HFFc6 (cell line): ENCODE measurements around the gene SLMAP. TPM values are rescaled to one million over a fixed set of nuclear protein-coding genes. Genes with fewer than 3 reads are reported as not detected.

ENCODE experiments used
- DNase-seq: peaks from one replicate; pipeline ENCODE4 v3.0.0-alpha.2; 2018
- H3K27ac Mint-ChIP-seq: 2 replicates; pipeline ENCODE4 v1.8.0; 2020; ENCODE audit warnings: mild to moderate bottlenecking, mixed read lengths
- H3K27me3 Mint-ChIP-seq: 2 replicates; pipeline ENCODE4 v1.8.0; 2021; ENCODE audit warnings: mild to moderate bottlenecking, moderate library complexity, mixed read lengths; ENCODE audit not compliant: insufficient read depth
- H3K36me3 Mint-ChIP-seq: 2 replicates; pipeline ENCODE4 v1.8.0; 2021; ENCODE audit warnings: low read depth, mixed read lengths
- H3K4me1 Mint-ChIP-seq: 2 replicates; pipeline ENCODE4 v1.8.0; 2020; ENCODE audit warnings: low read depth, mixed read lengths
- H3K4me3 Mint-ChIP-seq: 2 replicates; pipeline ENCODE4 v1.8.0; 2020; ENCODE audit warnings: mild to moderate bottlenecking, moderate library complexity, mixed read lengths
- H3K9me3 Mint-ChIP-seq: 2 replicates; pipeline ENCODE4 v1.8.0; 2020; ENCODE audit warnings: mild to moderate bottlenecking, mixed read lengths
- total RNA-seq, 6 experiments: library from RNA; stranded (reverse); fragmentation: NEBNext Ultra II Directional; extraction: Animal tissue kit (Norgen Biotek cat#: 25700); gene quantifications; 2 replicates in 1 of 6; 3 replicates in 5 of 6; pipeline ENCODE4 v1.2.3, GENCODE V29; 2021
- TF ChIP-seq, protein P1 (sequence below): fragments of 200-600 bp; sonication (generic); IDR thresholded peaks from 2 replicates; pipeline ENCODE4 v1.5.0; 2021; ENCODE audit warnings: antibody characterized with exemption, mild to moderate bottlenecking

SLMAP gene
- total RNA-seq, 6 experiments from 2014 or later, result 51.1 to 54.8 (median 52.3) TPM

DNA sequence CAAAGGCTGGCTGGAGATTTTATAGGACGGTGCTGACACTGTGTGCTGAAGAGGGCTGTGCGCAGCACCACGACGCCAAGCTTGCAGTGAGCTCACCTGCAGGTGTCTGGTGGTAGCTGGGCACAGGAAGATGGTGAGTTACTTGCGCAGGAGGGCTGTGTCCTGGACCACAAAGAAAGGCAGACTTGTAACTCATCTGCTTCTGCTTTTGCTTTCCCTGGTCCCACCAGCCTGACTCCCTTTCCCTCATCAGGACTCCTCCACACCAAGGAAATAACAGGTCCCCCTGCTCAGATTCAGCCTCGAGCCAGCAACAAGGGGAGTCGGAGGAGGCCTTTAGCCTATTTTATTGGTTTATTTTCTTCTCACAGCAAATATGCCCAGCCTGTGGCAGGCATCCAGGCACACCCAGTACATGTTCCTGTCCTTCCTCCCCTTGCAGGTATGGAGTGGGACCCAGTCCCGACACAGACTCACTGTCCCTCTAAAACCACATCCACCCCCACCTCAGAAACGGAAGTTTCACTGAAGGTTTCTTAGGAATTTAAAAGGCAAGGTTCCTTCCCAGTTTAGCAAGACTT is 216.5 kb downstream of the SLMAP start:
- TF ChIP-seq, protein P1, sequence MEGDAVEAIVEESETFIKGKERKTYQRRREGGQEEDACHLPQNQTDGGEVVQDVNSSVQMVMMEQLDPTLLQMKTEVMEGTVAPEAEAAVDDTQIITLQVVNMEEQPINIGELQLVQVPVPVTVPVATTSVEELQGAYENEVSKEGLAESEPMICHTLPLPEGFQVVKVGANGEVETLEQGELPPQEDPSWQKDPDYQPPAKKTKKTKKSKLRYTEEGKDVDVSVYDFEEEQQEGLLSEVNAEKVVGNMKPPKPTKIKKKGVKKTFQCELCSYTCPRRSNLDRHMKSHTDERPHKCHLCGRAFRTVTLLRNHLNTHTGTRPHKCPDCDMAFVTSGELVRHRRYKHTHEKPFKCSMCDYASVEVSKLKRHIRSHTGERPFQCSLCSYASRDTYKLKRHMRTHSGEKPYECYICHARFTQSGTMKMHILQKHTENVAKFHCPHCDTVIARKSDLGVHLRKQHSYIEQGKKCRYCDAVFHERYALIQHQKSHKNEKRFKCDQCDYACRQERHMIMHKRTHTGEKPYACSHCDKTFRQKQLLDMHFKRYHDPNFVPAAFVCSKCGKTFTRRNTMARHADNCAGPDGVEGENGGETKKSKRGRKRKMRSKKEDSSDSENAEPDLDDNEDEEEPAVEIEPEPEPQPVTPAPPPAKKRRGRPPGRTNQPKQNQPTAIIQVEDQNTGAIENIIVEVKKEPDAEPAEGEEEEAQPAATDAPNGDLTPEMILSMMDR, result no peak
- Mint-ChIP-seq H3K9me3 (no peaks in the 10 kb centered on the region), H3K4me3 (no peak overlapping the region), H3K27me3 (no peaks in the 10 kb centered on the region), H3K27ac (peak overlapping the region; percentile 60), H3K36me3 (no peaks in the 10 kb centered on the region), H3K4me1 (peaks cover 66% of the 10 kb centered on the region)
- no peak for DNase-seq

DNA sequence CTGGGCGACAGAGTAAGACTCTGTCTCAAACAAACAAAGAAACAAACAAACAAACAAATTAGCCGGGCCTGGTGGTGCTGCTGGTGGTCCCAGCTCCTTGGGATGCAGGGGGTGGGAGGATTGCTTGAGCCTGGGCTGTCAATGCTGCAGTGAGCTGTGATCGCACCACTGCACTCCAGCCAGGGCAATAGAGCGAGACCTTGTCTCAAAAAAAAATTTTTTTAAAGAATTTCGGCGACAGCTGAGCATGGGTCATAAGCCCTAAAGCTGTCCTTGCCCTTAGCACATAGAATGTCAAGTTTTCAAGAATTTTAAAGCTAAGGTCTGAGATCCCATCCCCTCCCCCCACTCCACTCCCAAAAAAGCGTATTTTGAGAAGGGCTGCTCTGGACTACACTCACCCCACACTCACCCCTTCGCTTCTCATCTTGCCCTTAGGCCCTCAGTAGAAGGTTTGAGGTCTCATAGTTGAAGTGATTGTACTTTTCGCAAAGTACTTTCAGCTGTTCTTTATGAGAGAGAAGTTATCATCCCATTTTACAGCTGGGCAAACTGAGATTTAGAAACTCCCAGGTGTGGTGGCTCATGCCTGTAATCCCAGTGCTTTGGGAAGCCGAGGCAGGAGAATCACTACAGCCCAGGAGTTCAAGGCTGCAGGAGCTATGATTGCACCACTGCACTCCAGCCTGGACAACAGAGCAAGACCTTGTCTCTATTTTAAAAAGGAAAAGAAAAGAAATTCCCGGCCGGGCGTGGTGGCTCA is 217.8 kb downstream of the SLMAP start:
- peak overlapping the region; percentile 88 for H3K27ac Mint-ChIP-seq
- H3K4me1 Mint-ChIP-seq, result peaks cover 73% of the 10 kb centered on the region
- H3K4me3 Mint-ChIP-seq, result no peak overlapping the region

DNA sequence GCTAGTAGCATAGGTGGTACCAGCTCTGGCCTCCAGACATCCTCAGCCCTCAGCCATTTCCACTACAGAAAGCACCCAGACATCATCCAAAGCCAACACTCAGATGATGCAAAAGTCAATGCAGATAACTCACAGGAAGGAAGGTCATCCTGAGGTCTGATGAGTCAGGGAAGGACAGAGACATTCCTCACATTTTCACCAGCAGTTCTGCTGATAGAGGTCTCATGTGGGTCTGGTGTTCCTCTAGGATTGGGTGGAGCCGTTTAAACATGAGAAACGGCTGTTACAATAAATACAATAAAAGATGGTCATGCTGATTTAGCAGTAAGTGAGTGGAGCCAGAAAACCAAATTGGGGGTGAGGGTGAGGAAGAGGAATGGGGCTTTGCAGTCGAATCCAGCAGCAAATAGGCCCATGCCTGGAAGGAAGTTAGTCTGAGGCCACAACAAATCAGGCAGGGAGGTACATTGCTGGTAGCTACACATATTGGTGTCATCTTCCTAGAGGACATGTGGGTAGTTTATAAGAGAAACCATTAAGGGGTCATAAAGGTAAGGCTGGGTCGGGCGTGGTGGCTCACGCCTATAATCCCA is 218.8 kb downstream of the SLMAP start:
- H3K4me3 Mint-ChIP-seq, result peak overlapping the region; percentile 20
- TF ChIP-seq, protein P1, result no peak
- H3K27ac Mint-ChIP-seq, result peak overlapping the region; percentile 88

More for the DNA sequence above, 217.8 kb downstream of the SLMAP start:
- TF ChIP-seq, protein P1, result no peak
- Mint-ChIP-seq H3K27me3 (no peaks in the 10 kb centered on the region), H3K9me3 (no peaks in the 10 kb centered on the region), H3K36me3 (no peaks in the 10 kb centered on the region)
- no peak for DNase-seq

DNA sequence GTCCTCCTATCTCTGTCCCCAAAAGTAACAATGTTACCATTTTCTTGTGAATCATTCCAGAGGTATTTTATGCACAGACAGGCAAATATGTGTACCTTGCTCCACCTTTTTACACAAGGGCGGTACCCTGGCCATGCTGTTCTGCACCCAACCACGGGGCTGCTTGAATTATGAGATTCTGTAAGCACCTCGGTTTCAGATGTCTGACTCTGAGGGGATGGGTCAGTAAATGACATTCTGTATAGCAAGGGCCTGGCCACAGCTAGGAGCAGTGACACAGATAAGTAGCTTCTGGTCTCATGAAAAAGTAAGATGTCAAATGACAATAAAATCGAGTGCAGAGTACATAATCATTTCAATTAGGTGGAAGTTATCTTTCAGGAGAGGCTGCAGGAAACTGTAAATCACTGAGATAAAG is 221.7 kb downstream of the SLMAP start:
- Mint-ChIP-seq H3K4me3 (peak overlapping the region; percentile 51; the same call in 1 of the 2 replicates), H3K27ac (peak overlapping the region; percentile 75), H3K9me3 (no peaks in the 10 kb centered on the region), H3K4me1 (peaks cover 68% of the 10 kb centered on the region), H3K27me3 (no peaks in the 10 kb centered on the region; the same call in 1 of the 2 replicates), H3K36me3 (no peaks in the 10 kb centered on the region)
- TF ChIP-seq, protein P1, result no peak; the same call in 1 of the 2 replicates
- no peak for DNase-seq

More for the DNA sequence above, 218.8 kb downstream of the SLMAP start:
- Mint-ChIP-seq H3K27me3 (no peaks in the 10 kb centered on the region), H3K9me3 (no peaks in the 10 kb centered on the region), H3K4me1 (peaks cover 67% of the 10 kb centered on the region), H3K36me3 (no peaks in the 10 kb centered on the region)
- DNase-seq, result peak; percentile 97

DNA sequence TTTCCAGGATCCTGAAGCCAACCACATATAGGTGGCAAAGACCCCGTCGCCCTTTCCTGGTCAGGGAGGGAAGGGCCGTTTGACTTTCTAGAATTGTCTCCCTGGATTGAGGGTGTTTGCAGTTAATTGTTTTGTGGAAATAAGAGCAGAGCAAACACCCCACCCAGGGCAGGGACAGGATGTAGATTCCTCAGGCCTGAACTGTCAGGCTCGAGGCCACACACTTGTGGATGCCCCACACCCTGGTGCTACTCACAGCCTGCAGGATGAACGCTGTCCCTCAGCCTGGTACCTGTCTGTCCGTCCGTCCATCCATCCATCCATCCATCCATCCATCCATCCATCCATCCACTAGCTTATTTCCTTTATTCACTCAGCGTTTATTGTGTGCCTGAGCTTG is 222.2 kb downstream of the SLMAP start:
- H3K27me3 Mint-ChIP-seq, result no peaks in the 10 kb centered on the region; the same call in 1 of the 2 replicates
- peak overlapping the region; percentile 51; the same call in 1 of the 2 replicates for H3K4me3 Mint-ChIP-seq
- H3K36me3 Mint-ChIP-seq, result no peaks in the 10 kb centered on the region
- peaks cover 68% of the 10 kb centered on the region for H3K4me1 Mint-ChIP-seq
- H3K27ac Mint-ChIP-seq, result peak overlapping the region; percentile 75
- DNase-seq, result no peak
- no peaks in the 10 kb centered on the region for H3K9me3 Mint-ChIP-seq
- TF ChIP-seq, protein P1, result no peak

Other genes starting within 250 kb of the SLMAP start
- under 1 TPM in 5 of 6 experiments, not detected in 1; 0.05 to 0.07 (median 0.05) TPM for gene DNAH12, start 212.0 kb upstream of the SLMAP start, total RNA-seq
- 10 to 100 TPM; 17.6 to 21.9 (median 20.8) TPM for gene PDE12, start 200.0 kb upstream of the SLMAP start, total RNA-seq
- gene ARF4, start 159.0 kb upstream of the SLMAP start, total RNA-seq, result 100 to 1,000 TPM; 446 to 567 (median 535) TPM
- gene DENND6A, start 63.2 kb upstream of the SLMAP start, total RNA-seq, result 10 to 100 TPM in 2 of 6 experiments, 1 to 10 TPM in 4; 7.8 to 11.9 (median 9.8) TPM